HG02943 (cell line): ENCODE measurements around the gene LY6G6F.

Source experiments
- ATAC-seq: cut with Tn5 transposase; IDR thresholded peaks from one replicate; pipeline ENCODE4 v1.9.1; 2021; ENCODE audit warnings: mild to moderate bottlenecking, low read depth, moderate library complexity; ENCODE audit not compliant: unreplicated experiment

Gene LY6G6F

DNA sequence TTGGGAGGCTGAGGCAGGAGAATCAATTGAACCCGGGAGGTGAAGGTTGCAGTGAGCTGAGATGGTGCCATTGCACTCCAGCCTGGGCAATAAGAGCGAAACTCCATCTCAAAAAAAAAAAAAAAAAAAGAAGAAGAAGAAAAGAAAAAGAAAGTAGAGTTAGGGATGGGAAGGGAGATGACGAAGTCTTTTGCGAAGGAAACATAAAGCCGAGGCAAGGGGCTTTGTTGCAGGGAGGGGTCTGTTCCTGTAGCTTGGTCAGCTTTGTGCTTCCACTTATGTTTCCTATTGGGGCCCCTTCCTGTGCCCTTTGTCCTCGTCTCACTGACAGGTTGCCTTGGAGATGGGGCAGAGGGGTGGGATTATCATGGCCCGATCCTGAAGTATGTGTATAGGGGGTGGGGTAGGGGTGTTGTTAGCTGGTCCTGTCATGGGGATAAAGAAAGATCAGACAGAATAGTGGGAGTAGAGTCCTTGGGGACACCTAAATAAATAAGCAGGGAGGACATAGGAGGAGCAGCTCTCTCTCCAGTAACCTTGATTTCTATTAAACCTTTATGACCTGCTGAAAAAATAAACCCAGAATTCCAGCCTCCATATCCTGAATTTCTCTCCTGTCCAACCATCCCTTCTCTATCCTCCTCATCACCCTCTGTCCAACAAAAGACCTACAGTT lies 30.8 kb downstream of the LY6G6F start:
- ATAC-seq = no peak

- ATAC-seq = no peak
These were observed 31.6 kb downstream of the LY6G6F start for GRCh38 chr6:31737991-31738979.

DNA sequence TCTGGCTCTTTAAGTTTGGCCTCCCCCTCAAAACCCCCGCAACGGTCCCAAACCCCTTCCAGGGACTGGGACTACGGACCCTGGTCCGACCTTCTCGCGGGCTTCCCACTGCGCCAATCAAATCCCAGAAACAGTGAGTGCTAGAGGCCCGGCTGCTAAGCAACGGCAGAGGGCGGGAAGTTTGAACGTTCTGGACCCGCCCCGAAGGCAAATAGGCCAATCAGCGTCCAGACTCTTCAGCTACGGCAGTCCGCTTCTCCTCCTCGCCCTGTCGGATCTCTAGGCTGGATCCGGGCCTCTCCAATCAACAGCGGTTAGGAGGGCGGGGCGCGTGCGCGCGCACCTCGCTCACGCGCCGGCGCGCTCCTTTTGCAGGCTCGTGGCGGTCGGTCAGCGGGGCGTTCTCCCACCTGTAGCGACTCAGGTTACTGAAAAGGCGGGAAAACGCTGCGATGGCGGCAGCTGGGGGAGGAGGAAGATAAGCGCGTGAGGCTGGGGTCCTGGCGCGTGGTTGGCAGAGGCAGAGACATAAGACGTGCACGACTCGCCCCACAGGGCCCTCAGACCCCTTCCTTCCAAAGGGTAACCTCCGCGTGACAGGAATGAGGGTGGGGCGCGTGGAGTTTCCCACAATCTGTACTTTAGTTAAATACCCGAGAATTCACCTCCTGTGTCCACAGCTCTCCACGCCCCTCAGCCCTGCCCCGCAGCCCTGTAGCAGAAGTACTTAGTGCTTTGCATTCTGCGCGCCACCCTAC lies 33.2 kb downstream of the LY6G6F start, which contains the start of gene MSH5:
TSS of gene MSH5 (plus strand) at position 367 of the 758 bp plus-strand sequence. CDS start 462 bp downstream, outside the sequence.
- peak; percentile 62 for ATAC-seq

- no peak for ATAC-seq
These were observed 33.9 kb downstream of the LY6G6F start for GRCh38 chr6:31740397-31741223.

DNA sequence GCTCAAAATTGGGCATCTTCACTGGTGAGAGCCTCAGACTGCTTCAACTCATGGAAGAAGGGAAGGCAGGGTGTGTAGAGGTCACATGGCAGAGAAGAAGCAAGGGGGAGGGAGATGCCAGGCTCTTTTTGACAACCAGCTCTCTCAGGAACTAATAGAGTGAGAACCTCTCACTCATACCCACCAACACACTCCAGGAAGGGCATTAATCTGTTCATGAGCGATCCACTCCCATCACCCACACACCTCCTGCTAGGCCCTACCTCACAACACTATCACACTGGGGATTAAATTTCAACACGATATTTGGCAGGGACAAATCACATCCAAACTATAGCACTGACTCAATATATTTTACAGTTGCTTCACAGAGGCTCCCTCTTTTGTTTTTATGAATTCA lies 35.1 kb downstream of the LY6G6F start:
- no peak for ATAC-seq

DNA sequence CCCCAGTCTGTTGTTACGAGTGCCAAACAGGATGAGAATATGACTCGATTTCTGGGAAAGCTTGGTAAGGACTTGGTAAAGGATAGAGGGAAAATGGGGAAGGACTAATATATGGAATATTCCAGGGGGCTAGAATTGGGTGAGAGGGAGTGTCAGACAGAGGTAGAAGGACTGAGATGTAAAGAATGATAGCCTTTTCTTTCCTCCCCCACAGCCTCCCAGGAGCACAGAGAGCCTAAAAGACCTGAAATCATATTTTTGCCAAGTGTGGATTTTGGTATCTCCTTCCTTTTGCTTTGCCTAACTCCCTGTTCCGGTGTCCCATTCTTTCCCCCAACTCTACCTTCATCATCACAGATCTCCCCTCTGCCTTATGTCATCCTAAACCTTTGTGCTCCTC lies 36.2 kb downstream of the LY6G6F start:
- no peak for ATAC-seq

DNA sequence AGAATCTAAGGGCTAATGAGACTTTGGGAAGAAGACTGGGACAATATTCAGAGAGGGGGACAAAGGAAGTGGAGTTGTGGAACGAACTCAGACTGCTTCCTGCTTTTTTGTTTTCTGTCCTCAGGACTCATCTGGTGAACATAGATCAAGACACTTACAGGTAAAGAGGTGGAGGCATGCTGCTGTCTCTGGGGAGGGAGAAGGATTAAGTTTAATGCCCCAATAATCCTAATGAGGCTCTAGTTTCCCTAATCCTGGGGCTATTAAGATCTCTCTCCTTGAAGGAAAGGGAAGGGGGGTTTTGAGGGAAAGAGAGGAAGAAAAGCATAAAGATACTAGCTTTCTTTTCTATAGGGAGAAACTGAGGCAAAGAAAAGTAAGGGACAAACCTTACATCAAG lies 37.8 kb downstream of the LY6G6F start:
- ATAC-seq = no peak

- ATAC-seq = no peak
These were observed 42.8 kb downstream of the LY6G6F start for GRCh38 chr6:31749301-31750036.

- no peak for ATAC-seq
These were observed 43.9 kb downstream of the LY6G6F start for GRCh38 chr6:31750411-31751022.

DNA sequence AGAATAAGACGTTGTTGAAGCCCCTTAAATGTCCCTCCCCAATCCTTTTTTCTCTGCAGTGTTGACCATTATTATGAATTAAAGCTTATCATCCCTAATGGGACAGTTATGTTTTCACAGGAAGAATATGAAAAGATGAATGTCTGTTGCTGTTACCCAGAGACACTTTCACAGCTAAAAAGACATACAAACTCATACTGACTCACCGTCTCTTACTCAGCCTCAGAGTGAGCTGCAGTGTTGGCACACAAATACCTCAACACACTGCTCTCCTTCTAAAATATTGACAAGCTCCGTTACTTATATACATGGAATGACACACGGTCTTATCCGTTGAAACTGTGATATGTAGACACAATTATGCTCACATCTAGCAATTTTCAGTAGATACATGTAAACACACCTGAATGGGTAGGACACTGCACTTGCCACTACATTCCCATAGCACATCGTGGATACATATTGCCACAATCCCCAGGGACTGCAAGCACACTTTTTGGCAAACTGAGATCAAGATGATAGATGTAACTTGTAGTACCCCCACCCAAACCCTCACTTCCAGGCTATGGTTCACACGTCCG lies 46.2 kb downstream of the LY6G6F start:
- ATAC-seq = no peak

DNA sequence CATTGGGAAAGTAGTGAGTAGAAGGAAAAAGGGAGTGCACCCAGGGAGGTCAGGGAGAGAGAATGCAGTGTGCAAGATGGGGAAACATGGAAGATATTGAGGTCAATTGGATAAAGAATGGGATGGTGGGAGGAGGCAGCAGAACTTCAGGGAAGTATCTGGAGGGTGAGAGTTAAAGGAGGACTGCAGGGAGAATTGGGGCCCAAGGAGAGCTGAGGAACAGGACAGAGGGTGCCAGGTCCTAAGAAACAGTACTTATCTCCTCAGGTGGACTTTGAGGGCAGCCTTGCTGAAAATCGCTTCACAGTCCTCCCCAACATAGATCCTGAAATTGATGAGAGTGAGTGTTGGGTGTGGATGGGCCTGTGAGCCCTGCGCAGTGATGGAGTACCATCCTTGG lies 51.6 kb downstream of the LY6G6F start:
- ATAC-seq = no peak
